NCI-H1436 treated with DMSO at 0.1 percent for 48 hours (cell line): Measurements from ENCODE around the gene SRGAP3.
"Not testable (repeated sequence)": the region's sequence is repeated elsewhere in the genome, so short reads cannot be mapped to it uniquely, and the experiment has no call there.

ENCODE experiments used
- DNase-seq: peaks from one replicate; lab custom pipeline; 2025; lab: John Stamatoyannopoulos, UW

Gene SRGAP3

GRCh38 chr3:9111417-9111816 lies 138.0 kb downstream of the SRGAP3 start:
- DNase-seq: no peak

- DNase-seq: no peak
Observed at GRCh38 chr3:9110802-9111201, 138.6 kb downstream of the SRGAP3 start.

GRCh38 chr3:9110316-9110715 lies 139.1 kb downstream of the SRGAP3 start:
- DNase-seq: no peak

- DNase-seq: no peak
Observed at GRCh38 chr3:9109568-9109914, 139.9 kb downstream of the SRGAP3 start.

- no peak for DNase-seq
Observed at GRCh38 chr3:9108876-9109567, 140.4 kb downstream of the SRGAP3 start.

- no peak for DNase-seq
Observed at GRCh38 chr3:9107738-9108137, 141.7 kb downstream of the SRGAP3 start.

- no peak for DNase-seq
Observed at GRCh38 chr3:9105421-9105820, 144.0 kb downstream of the SRGAP3 start.

- DNase-seq: no peak
Observed at GRCh38 chr3:9104121-9104520, 145.3 kb downstream of the SRGAP3 start.

- no peak for DNase-seq
Observed at GRCh38 chr3:9102240-9102981, 147.0 kb downstream of the SRGAP3 start.

GRCh38 chr3:9101286-9101685 lies 148.2 kb downstream of the SRGAP3 start:
- DNase-seq: no peak

GRCh38 chr3:9100513-9100894 lies 148.9 kb downstream of the SRGAP3 start:
- DNase-seq: no peak

- no peak for DNase-seq
Observed at GRCh38 chr3:9099702-9100512, 149.5 kb downstream of the SRGAP3 start.

- DNase-seq: no peak
Observed at GRCh38 chr3:9098716-9099675, 150.4 kb downstream of the SRGAP3 start.

GRCh38 chr3:9097495-9097894 lies 152.0 kb downstream of the SRGAP3 start:
- DNase-seq: no peak

GRCh38 chr3:9091486-9092235 lies 157.8 kb downstream of the SRGAP3 start:
- no peak for DNase-seq

GRCh38 chr3:9088441-9089353 lies 160.7 kb downstream of the SRGAP3 start:
- DNase-seq: no peak

GRCh38 chr3:9087831-9088413 lies 161.5 kb downstream of the SRGAP3 start:
- no peak for DNase-seq

GRCh38 chr3:9085428-9085827 lies 164.0 kb downstream of the SRGAP3 start:
- not testable (repeated sequence) for DNase-seq

GRCh38 chr3:9081184-9081818 lies 168.1 kb downstream of the SRGAP3 start:
- no peak for DNase-seq
